Smooth muscle cell of the pulmonary artery (primary cell): ENCODE measurements around the gene PCLO. TPM values are rescaled to one million over a fixed set of nuclear protein-coding genes. Genes with fewer than 3 reads are reported as not detected.

Source experiments
- total RNA-seq: library from RNA; depleted of rRNA; stranded (reverse); fragments of >200 nt; gene quantifications from 2 replicates; pipeline ENCODE4 v1.2.3, GENCODE V29; 2014

Gene PCLO, protein sequence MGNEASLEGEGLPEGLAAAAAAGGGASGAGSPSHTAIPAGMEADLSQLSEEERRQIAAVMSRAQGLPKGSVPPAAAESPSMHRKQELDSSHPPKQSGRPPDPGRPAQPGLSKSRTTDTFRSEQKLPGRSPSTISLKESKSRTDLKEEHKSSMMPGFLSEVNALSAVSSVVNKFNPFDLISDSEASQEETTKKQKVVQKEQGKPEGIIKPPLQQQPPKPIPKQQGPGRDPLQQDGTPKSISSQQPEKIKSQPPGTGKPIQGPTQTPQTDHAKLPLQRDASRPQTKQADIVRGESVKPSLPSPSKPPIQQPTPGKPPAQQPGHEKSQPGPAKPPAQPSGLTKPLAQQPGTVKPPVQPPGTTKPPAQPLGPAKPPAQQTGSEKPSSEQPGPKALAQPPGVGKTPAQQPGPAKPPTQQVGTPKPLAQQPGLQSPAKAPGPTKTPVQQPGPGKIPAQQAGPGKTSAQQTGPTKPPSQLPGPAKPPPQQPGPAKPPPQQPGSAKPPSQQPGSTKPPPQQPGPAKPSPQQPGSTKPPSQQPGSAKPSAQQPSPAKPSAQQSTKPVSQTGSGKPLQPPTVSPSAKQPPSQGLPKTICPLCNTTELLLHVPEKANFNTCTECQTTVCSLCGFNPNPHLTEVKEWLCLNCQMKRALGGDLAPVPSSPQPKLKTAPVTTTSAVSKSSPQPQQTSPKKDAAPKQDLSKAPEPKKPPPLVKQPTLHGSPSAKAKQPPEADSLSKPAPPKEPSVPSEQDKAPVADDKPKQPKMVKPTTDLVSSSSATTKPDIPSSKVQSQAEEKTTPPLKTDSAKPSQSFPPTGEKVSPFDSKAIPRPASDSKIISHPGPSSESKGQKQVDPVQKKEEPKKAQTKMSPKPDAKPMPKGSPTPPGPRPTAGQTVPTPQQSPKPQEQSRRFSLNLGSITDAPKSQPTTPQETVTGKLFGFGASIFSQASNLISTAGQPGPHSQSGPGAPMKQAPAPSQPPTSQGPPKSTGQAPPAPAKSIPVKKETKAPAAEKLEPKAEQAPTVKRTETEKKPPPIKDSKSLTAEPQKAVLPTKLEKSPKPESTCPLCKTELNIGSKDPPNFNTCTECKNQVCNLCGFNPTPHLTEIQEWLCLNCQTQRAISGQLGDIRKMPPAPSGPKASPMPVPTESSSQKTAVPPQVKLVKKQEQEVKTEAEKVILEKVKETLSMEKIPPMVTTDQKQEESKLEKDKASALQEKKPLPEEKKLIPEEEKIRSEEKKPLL (N-terminal part only)
- total RNA-seq = 0.03 and 0.07 TPM in 2 replicates

GRCh38 chr7:83162402-83163256 is at the start of gene PCLO:
TSS of gene PCLO (minus strand) at chr7:83162884. CDS start at chr7:83162592, 292 bp downstream.

